RKO (cell line): ENCODE measurements around the gene XAGE5.
A peak's percentile ranks its signal among the peaks of the same experiment; 100 is the strongest.
"Not testable (repeated sequence)": the region's sequence is repeated elsewhere in the genome, so short reads cannot be mapped to it uniquely, and the experiment has no call there.

Source experiments
- DNase-seq: peaks from one replicate; pipeline ENCODE4 v3.0.0-alpha.2; 2016; ENCODE audit warnings: low spot score

Gene XAGE5

GRCh38 chrX:52811065-52811625 lies at the start of gene XAGE5:
XAGE5 (plus strand) TSS chrX:52811287; CDS start chrX:52812567, 1,280 bp downstream.
- DNase-seq = no peak

- not testable (repeated sequence) for DNase-seq
Measured at GRCh38 chrX:52765983-52766382, 45.1 kb upstream of the XAGE5 start.

GRCh38 chrX:52773504-52773903 lies 37.6 kb upstream of the XAGE5 start:
- DNase-seq = not testable (repeated sequence)

GRCh38 chrX:52797327-52797726 lies 13.8 kb upstream of the XAGE5 start, which contains the start of gene SPANXN5:
SPANXN5 (minus strand) TSS chrX:52797427; CDS start chrX:52797348, 79 bp downstream.
- DNase-seq = not testable (repeated sequence)

- DNase-seq = not testable (repeated sequence)
Measured at GRCh38 chrX:52804876-52805275, 6.2 kb upstream of the XAGE5 start.

- no peak for DNase-seq
Measured at GRCh38 chrX:52819788-52820187, 8.7 kb downstream of the XAGE5 start.

- no peak for DNase-seq
Measured at GRCh38 chrX:52821079-52821760, 10.1 kb downstream of the XAGE5 start.

- no peak for DNase-seq
Measured at GRCh38 chrX:52824608-52825007, 13.5 kb downstream of the XAGE5 start.

GRCh38 chrX:52830551-52830950 lies 19.5 kb downstream of the XAGE5 start:
- no peak for DNase-seq

- peak; percentile 4 for DNase-seq
Measured at GRCh38 chrX:52839137-52839536, 28.1 kb downstream of the XAGE5 start.

GRCh38 chrX:52843619-52844018 lies 32.5 kb downstream of the XAGE5 start:
- DNase-seq = not testable (repeated sequence)

- no peak for DNase-seq
Measured at GRCh38 chrX:52852110-52852860, 41.2 kb downstream of the XAGE5 start.

- not testable (repeated sequence) for DNase-seq
Measured at GRCh38 chrX:52856991-52857525, 46.0 kb downstream of the XAGE5 start.

- DNase-seq = no peak
Measured at GRCh38 chrX:52865343-52865998, 54.4 kb downstream of the XAGE5 start.
